RWPE1 (cell line): ENCODE data around the gene GNG2.

Experiments
- CTCF ChIA-PET: fragments of 350-600 bp; sonication (Branson Sonifier 250); formaldehyde crosslinking; extraction: SDS; loops from one replicate; lab custom pipeline; 2021; lab: Yijun Ruan, JAX
- POLR2A ChIA-PET: fragments of 400-600 bp; formaldehyde crosslinking; extraction: SDS; loops from one replicate; lab custom pipeline; 2020; ENCODE audit warnings: antibody characterized with exemption; ENCODE audit not compliant: low non-redundant PET; lab: Yijun Ruan, JAX
- DNase-seq: peaks from one replicate; pipeline ENCODE4 v3.0.0; 2012; ENCODE audit warnings: low spot score
- H3K27ac ChIP-seq: fragments of 450-650 bp; 2 replicates; pipeline ENCODE4 v1.5.1; 2017
- TF ChIP-seq, protein P1 (sequence below): fragments of 450-650 bp; conservative IDR thresholded peaks from 2 replicates; pipeline ENCODE4 v1.5.1; 2017; ENCODE audit warnings: low read depth, mild to moderate bottlenecking

The GNG2 gene

DNA sequence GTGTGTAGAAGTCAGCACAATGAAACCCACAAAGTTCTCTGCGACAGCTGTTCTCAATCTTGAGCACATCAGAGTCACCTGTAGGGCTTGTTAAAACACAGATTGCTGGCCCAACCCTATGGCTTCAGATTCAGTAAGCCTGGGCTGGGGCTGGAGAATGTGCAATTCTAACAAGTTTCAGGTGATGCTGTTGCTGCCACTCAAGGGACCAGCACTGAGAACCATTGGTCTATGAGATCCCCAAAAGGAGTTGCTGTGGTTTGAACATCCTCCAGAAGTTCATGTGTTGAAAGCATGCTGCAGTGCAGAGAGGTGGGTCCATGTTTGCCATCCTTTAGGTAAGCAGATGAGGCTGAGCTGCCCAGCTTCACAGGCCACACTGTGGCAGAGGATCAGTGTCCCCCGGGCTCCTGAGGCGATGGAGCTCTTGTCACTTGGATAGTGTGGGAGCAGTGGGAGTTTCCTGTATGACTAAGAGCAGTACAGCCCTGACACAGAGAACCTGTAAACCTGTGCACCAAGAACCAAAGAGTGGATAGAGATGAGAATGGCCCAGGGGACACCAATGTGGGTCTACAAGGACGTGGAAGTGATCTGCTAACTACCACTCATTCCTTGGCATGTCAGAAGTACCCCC is 120.9 kb downstream of the GNG2 start:
- no peak overlapping the region for H3K27ac ChIP-seq
- DNase-seq: no peak
- TF ChIP-seq, protein P1, sequence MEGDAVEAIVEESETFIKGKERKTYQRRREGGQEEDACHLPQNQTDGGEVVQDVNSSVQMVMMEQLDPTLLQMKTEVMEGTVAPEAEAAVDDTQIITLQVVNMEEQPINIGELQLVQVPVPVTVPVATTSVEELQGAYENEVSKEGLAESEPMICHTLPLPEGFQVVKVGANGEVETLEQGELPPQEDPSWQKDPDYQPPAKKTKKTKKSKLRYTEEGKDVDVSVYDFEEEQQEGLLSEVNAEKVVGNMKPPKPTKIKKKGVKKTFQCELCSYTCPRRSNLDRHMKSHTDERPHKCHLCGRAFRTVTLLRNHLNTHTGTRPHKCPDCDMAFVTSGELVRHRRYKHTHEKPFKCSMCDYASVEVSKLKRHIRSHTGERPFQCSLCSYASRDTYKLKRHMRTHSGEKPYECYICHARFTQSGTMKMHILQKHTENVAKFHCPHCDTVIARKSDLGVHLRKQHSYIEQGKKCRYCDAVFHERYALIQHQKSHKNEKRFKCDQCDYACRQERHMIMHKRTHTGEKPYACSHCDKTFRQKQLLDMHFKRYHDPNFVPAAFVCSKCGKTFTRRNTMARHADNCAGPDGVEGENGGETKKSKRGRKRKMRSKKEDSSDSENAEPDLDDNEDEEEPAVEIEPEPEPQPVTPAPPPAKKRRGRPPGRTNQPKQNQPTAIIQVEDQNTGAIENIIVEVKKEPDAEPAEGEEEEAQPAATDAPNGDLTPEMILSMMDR: no peak
- ChIA-PET CTCF (no interaction called here), POLR2A (no interaction called here)

DNA sequence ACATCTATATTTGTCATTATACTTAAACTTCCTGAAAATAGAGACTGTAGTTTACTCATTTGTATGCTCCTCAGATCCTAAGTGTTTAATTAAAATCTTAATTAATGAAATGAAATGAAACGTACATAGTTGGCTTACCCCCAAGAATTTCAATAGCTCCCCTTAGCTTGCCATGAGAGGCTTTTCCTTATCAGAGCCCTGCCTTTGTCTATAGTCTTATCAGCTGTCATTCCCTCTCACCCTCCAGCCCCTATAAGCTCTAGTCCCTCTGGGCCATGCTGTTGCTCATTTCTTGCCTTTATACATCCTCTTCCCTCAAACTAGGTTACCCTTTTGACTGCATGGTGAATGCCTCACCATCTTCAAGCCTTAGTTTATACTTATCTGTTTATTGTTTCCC is 127.8 kb downstream of the GNG2 start:
- no peak overlapping the region for H3K27ac ChIP-seq
- POLR2A ChIA-PET: no interaction called here
- no peak for DNase-seq
- CTCF ChIA-PET: no interaction called here
- TF ChIP-seq, protein P1: no peak

DNA sequence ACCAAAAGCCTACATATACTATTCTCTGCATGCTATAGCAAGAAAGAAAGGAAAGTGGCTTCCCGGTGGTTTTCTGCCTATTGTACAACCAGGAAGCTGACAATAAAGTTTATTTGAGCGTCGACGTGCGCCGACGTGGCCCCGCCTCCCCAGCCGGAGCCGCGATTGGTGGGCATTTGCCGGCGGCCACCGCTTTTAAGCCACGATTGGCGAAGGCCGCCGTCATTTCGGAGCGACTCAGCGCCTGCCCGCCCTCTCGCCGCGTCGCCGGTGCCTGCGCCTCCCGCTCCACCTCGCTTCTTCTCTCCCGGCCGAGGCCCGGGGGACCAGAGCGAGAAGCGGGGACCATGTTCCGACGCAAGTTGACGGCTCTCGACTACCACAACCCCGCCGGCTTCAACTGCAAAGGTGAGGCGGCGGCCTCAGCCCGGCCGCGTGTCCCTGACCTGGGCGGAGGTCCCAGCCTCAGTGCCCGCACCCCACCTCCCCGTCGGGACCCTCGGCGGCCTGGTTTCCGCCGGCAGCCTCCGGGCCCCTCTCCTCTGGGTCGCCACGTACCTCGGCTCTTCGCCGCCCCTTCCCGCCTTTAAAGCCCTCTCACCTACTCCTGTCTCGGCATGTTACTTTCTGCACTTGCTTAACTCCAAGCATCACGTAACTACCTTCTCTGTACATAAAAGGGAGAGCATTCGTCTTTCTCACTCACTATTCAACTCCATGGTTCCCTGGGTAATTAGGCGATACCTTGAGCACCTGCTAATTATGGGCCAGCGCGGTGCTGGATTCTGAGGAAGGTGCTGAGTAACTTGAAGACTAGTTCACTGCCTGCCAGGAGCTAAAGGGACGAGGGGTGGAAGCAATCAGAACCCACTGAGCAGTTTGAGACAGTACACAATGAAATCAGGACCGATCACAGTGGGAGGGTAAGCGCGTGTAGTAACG is 129.2 kb downstream of the GNG2 start, which contains the start of gene RTRAF:
Gene RTRAF (plus strand): TSS at position 254 of the 942 bp plus-strand sequence. CDS start 94 bp downstream, at position 348.
- POLR2A ChIA-PET: interaction anchor here (0.7 kb wide), 1 partner anchor 779 kb away, joined by 3 read pairs; no protein-coding TSS in a partner anchor
- peak; percentile 91 for DNase-seq
- H3K27ac ChIP-seq: peak within 1 kb of the TSS; percentile 79
- CTCF ChIA-PET: no interaction called here
- TF ChIP-seq, protein P1: no peak

DNA sequence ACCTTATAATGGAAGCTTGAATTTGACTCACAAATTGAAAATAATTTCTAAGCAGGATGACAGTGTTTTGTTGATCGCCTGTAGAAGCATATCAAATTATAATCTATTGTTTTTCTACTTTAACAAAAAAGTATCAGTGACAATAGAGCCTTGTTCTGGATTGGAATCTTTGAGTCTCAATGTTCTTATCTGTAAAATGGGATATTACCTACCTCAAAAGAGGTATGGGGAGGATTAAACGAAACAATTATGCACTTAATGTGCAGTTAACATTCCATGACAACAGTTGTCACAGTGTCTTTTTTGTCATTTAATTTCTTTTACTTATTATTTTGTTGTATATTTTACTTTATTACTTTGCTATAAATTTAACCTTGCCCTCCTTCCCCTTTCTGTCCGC is 130.1 kb downstream of the GNG2 start:
- H3K27ac ChIP-seq: no peak overlapping the region
- TF ChIP-seq, protein P1: no peak
- DNase-seq: no peak
- CTCF ChIA-PET: no interaction called here
- POLR2A ChIA-PET: no interaction called here

DNA sequence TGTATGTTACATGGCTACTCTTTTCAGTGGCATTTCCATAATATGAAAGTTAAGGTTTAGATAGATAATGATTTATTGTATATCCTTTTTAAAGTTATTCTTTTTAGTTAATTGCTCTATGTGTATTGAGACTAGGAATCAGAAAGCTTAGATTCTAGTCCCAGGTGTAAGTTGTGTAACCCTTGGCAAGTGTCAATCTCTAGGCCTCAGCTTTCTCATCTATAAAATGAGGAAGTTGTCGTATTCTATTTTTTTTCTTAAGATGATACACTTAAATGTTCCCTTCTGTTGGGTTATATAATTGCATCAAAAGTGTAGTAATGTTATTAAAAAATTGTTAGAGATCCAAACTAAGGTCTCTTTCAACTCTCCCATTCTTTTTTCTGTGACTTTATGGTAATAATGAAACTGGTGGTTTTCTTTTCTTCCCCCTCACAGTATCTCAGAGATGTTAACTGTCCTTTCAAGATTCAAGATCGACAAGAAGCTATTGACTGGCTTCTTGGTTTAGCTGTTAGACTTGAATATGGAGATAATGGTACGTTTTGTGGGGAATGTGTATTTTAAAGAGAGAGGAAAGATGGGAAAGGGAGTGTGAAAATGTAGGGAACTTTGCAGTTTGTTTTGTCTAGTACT is 133.0 kb downstream of the GNG2 start:
- no peak overlapping the region for H3K27ac ChIP-seq
- TF ChIP-seq, protein P1: no peak
- POLR2A ChIA-PET: no interaction called here
- no peak for DNase-seq
- CTCF ChIA-PET: no interaction called here

DNA sequence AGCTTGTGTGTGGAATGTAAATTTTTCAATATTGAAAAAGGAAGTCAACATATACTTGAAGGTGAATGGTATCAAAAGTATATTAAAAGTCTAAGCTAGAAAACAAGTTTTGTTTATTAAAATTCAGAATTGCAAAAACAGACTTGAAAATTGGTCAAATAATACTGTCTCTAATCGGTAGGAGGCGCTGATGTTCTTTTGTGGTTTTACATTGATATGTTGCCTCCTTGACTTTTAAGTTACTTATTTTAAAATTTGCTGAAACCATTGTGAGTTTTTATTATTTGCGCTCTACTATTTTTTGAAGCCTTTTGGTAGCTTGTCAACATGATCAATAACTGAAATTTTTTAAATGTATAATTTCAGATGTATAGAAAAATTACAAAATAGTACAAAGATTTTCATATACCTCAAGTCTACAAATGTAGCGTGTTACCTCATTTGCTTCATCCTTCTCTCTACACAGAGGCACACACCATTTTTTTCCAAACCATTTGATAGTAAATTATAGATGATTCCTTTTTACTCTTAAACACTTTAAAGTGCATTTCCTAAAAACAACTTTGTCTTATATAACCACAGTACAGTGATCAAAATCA is 135.8 kb downstream of the GNG2 start:
- no peak for DNase-seq

More for the DNA sequence above, 135.8 kb downstream of the GNG2 start:
- TF ChIP-seq, protein P1: peak; percentile 65
- CTCF ChIA-PET: interaction anchor here (0.6 to 1.2 kb wide), 8 partner anchors 10 to 290 kb away, joined by 3 to 6 read pairs (median 4); partner anchors contain the start of gene NID2
- H3K27ac ChIP-seq: no peak overlapping the region
- POLR2A ChIA-PET: no interaction called here
